GM19099 (cell line): ENCODE measurements around the gene SLC22A23.

Source experiments
- POLR2A ChIP-seq: IDR thresholded peaks from 3 replicates; pipeline ENCODE4 v1.6.1; 2011; ENCODE audit warnings: low read depth; ENCODE audit not compliant: insufficient read length; ENCODE audit errors: extremely low read depth

Gene SLC22A23

GRCh38 chr6:3456395-3456897 is 404 bp downstream of the SLC22A23 start:
- no peak for TF ChIP-seq POLR2A

DNA sequence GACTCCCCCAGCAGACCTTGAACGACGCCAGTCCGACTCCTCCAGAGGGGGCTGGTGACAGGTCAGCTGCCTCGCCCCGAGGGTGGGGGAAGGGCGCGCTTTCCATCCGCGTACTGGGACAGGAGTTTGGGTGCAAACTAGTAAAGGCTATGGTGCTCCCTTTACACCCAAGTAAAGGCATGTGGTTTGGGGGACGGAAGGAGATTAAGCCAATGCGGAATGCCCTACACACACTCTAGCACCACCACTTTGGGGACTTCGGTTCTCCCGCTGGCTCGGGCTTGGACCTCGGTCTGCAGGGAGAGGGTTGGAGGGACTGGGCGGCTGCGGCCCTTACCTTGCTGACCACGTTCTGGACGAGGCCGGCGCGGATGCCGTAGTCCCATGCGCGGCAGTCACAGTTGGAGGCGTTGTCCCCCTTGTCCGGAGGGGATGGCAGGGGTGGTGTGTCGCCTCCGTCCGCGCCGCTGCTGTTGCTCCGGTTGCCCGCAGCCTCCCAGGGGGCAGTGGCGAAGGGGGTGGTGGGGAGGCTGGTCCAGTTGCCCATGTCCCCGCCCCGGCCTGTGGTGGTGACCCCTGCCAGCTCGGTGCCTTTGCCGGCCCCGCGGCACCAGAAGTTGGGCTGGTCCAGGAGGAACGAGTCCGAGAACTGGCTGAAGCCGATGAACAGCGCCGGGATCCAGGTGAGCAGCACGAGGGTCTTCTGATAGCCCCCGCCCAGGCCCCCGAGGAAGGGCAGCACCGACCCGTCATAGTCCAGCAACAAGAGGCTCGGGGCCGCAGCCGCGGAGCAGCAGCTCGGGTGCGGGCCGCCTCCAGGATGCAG is 1.1 kb downstream of the SLC22A23 start:
- TF ChIP-seq POLR2A: no peak

- no peak for TF ChIP-seq POLR2A
These were observed 1.7 kb downstream of the SLC22A23 start for GRCh38 chr6:3455147-3455568.

DNA sequence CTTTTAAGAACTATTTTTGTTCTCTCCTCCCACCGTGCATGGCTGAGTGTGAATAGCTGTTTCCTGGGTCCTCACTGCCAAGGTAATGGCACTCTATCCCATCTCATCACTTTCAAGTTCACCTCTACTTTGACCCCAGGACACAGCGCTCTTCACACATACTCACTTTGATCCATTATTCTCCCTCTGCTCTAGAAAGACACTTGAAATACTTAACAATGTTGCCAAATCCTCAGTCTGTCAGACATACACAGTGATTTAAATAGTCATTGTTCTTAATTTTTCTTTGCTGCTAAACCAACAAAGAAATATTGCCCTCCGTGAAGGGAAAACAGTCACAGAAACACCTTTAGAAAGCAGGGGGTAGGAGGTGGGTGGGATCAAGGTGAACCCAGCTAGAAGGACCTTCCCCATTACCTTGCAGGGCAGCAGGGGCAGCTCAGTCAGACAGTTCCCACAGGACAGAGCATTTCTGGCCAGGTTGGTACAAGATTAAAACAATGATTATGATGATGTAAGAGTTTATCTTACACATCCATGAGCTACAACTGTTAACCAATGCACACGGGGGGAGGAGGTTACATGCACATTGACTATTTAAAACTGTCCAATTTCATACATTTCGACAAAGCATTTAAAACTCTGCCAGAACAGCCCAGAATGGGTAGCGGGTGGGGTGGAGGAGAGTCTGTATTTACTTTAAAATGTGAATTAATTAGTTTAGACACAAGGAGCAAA is 2.4 kb downstream of the SLC22A23 start:
- no peak for TF ChIP-seq POLR2A

DNA sequence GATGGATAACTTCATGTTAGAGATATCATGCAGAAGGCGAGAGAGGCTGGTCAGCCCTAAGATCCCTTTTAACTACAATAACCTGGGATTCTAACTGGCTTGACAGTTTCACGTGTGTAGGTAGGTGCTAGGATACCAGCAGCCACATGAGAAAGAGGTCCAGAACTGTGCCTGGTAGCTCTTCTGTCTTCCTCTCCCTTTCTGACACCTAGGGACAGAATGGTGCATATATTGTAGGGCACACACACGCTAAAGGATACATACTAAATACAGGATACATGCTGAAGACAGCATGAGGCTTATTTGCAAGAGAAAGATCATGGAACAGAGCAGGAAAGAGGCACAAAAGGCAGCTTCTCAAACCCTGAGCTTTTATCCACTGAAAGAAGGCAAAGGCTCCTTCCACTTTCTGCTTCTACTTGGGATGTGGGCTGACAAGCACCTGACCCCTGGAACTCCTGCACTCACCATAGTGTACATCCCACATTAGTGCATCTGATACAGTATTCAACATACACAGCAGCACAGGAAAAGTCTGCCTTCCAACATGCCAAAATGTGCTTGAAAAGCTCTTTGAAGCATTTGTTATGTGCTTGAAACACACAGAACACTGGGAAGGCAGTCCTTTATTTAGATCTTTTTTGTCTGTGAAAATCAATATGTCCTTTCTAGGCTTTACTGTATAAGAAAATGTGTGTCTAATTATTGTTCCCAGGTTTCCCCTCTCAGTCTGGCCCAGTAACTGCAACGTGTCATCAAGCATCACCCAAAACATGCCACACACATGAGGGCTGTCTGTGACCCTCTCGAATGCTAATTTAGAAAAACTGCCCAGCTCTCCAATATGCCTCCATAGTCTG is 3.2 kb downstream of the SLC22A23 start:
- TF ChIP-seq POLR2A: no peak

DNA sequence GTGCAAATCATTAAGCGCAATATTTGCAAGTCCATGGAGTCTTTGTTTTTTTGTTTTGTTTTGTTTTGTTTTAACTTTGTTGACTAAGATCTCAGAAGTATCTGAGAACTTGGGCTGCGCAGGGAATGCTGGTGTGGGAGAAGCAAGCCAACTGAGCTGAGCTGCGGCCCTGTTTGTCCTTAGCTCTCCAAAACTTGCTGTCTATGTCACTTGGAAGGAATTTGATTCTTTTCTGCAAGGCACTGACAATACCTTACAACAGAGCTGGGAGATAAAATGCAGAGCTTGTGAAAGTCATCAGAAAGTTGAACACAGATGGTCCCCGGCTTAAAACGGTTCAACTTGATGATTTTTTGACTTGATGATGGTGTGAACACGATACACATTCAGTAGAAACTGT is 5.4 kb downstream of the SLC22A23 start:
- no peak for TF ChIP-seq POLR2A

GRCh38 chr6:3450888-3451287 is 6.0 kb downstream of the SLC22A23 start:
- no peak for TF ChIP-seq POLR2A

GRCh38 chr6:3449750-3450305 is 7.0 kb downstream of the SLC22A23 start:
- no peak for TF ChIP-seq POLR2A

DNA sequence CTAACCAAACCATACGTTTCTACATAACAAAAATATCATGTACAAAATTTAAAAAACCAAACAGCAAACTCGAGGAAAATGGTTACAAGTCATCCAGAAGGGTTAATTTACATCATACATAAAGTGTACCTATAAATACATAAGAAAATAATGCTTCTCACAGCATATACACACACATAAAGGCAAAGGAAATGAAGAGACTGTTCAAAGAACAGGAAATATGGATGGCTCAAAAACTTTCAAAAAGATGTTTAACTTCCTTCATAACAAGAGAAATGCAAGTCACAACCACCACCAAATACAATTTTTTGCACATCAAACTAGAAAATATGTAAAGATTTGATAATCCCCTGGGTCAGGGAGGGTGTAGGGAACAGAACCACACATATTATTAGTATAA is 7.5 kb downstream of the SLC22A23 start:
- no peak for TF ChIP-seq POLR2A

DNA sequence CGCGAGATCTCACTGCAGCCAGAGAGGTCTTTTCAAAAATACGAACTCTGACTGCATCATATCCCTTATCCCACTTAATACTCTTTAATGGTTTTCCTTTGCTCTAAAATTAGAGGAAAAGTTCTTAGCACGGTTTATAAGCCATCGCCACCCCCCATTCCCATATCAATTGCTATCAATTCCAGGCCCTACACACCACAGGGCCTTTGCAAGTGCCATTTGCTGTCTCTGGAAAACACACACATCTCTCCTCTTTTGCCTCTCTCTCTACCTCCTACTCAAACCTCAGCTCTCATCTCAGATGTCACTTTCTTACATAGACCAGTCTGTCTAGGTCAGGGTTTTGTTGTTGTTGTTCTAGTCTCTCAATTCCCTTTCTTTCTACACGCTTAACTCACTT is 9.8 kb downstream of the SLC22A23 start:
- TF ChIP-seq POLR2A: no peak

- TF ChIP-seq POLR2A: no peak
These were observed 10.7 kb downstream of the SLC22A23 start for GRCh38 chr6:3446184-3446583.

- no peak for TF ChIP-seq POLR2A
These were observed 12.4 kb downstream of the SLC22A23 start for GRCh38 chr6:3444276-3445088.

GRCh38 chr6:3443221-3443515 is 13.7 kb downstream of the SLC22A23 start:
- no peak for TF ChIP-seq POLR2A
